Measurements from ENCODE around the gene PHLPP1.
"Not testable (repeated sequence)": the region's sequence is repeated elsewhere in the genome, so short reads cannot be mapped to it uniquely, and the experiment has no call there.

PHLPP1 gene

DNA sequence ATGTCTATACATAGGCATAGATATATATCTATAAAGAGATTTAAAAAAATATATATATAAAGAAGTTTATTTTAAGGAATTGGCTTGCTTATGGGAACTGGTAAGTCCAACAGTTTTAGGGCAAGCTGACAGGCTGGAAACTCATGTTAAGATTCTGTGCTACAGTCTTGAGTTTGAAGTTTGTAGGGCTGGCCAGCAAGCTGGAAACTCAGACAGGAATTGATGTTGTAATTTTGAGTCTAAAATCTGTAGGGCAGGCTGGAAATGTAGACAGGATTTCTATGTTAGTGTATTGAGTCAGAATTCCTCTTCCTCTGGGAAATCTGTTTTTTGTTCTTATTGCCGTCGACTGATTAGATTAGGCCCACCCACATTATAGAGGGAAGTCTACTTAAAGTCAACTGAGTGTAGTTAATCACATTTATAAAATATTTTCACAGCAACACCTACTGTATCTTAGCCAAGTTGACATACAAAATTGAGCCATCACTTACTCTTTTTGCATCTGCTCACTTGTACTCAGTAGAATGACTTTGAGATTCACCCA is 60.8 kb downstream of the PHLPP1 start:
- DNase-seq, result no peak

DNA sequence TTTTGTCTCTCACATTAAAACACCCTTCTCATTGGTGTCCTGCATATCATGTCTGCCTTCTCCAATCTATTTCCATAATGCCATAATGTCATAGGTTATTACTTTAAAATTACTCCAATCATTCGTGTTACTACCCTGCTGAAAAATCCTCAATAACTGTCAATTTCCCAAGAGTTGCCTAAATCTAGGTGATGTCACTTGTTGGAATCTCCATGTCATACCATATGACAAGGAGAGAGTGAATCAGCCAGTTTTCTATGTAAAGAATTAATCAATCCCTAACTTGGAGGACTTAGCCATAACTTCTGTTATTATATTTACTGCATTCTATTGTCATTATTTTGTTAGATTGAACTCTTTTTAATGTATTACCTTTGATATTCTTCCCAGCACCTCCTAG is 62.5 kb downstream of the PHLPP1 start:
- no peak for DNase-seq

DNA sequence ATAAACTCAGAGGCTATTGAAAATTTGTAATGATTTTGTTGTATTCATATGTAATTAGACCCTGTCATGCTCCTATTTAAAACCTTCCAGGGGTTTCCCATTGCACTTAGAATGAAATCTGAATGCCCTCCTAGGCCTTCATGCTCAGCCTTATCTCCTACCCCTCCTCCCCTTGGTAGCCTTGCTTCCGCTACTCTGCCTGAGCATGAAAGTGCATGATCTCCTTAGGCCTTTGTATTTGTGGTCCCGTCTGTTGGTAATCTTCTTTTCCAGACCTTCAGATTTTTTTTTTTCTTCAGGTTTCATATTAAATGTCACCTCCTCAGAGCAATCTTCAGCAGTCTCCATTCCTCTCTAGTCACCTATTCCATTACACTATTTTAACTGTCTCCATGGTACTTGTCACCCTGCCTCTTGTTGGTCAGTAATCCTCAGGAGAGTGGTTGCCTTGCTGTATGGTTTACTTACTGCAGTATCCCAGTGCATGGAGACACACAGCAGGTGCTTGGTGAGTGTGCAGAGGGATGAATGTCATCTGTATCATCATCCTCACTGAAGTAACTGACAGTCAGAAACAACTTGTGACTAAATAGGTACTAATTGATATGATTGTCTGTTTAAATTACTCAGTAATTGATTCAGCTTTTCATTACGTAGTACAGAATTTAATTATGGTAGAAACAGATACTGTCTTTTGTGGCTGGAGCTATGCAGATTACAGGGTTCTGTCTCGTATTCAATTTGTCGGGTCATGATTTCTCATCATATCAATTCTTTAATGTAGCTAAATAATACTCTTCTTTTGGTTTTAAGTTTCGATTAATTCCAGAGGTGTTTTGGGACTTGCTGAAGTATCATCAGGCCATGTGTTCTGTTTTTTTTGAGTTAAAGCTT is 63.9 kb downstream of the PHLPP1 start:
- peak; percentile 35 for DNase-seq

DNA sequence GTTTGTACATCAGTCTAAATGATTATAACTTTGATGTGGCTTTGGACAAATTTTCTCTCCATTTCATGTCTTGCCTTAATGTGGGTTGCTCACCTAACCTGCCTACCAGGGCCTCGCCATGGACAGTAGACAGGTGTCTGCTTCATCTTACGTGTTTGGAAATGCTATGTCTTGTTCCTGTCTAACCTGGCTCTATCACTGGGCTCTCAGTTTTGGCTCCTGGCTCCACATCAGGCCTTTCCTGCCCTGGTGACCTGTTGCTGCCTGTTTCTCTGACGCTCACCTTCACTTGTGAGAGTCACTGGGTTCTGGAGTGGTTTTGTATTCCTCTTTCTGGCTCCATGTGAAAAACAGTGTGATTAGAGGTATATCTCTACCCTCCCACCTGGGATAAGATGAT is 65.9 kb downstream of the PHLPP1 start:
- no peak for DNase-seq

DNA sequence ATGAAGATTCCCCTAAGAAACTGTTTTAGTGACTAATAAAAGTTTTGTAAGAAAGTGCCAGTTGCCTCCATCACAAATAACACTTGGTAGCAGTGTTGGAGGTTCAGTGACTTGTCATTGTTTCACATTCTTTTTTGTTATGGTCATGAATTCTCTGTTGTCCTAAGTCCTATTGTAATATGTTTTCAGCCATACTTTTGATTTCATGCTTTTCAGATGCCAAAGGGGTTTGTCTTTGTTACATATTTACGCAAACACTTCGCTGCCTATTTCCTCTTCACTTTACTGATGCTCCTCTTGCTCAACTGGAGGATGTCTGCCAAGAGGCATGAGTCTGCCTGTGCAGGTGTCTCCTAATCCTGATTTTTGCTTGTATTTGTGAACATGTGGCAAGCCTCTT is 66.6 kb downstream of the PHLPP1 start:
- no peak for DNase-seq

DNA sequence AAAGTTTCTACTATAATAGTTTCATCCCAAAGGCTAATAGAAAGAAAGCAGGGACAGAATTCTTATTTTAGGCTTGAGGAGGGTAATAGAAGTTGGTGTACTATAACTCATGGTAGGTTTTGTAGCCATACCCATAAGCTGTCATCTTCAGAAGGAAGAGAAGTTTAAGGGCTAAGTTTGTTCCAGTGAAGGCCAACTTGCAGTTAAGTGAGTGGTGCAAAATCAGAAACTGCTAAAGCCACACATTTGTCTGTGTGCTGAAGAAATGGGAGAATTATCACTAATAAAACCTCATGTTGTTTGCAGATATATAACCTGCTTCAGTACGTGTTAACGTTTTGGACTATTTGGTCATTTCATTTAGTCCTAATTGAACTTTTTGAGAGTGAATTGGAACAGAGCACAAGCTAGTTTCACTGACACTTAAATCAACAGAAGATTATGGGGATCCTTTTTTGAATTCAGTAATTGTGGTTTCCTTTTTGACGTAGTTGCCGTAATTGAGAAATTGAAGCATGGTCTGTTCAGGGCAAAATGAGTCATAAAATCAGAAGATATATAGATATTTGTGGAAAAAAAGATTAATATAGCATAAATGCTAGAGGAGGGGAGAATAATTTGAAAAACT is 69.1 kb downstream of the PHLPP1 start:
- no peak for DNase-seq

- DNase-seq, result no peak
Observed at GRCh38 chr18:62784966-62785413, 69.6 kb downstream of the PHLPP1 start.

DNA sequence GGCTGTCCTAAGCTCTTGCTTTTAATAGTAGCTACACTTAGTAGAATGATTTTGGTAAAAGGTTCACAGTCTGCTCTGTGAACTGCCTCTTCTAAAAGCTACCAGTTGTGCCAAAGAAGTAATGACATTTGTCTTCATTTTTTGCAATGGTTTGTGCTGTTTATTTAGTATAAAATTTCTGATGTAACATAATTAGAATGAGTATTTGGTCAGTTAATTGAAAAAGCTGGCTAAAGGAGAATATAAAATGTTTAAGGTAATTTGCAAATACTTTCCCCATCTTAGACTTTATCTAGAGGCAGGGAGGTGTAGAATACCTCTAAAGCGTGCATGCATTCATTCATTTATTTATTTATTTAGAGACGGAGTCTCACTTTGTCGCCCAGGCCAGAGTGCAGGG is 71.3 kb downstream of the PHLPP1 start:
- DNase-seq, result no peak

DNA sequence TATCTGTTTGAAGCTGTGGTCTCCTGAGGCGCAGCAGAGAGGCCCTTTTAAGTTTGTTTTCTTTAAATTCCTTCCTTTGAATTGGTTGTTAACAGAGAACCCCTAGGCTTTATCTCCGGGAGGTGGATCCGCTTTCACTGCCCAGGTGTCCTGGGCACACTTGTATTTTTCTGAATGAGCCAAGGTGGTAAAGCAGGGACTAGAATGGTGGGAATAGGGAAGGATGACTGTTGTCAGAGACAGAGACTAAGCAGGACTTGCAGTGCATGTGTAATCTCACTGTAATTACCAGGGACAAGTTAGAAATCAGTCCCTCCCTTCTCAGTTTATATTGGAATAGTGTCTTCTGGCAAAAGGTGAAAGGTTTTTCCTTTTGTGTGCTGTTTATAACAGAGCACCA is 72.8 kb downstream of the PHLPP1 start:
- DNase-seq, result no peak

- no peak for DNase-seq
Observed at GRCh38 chr18:62788876-62789275, 73.5 kb downstream of the PHLPP1 start.

DNA sequence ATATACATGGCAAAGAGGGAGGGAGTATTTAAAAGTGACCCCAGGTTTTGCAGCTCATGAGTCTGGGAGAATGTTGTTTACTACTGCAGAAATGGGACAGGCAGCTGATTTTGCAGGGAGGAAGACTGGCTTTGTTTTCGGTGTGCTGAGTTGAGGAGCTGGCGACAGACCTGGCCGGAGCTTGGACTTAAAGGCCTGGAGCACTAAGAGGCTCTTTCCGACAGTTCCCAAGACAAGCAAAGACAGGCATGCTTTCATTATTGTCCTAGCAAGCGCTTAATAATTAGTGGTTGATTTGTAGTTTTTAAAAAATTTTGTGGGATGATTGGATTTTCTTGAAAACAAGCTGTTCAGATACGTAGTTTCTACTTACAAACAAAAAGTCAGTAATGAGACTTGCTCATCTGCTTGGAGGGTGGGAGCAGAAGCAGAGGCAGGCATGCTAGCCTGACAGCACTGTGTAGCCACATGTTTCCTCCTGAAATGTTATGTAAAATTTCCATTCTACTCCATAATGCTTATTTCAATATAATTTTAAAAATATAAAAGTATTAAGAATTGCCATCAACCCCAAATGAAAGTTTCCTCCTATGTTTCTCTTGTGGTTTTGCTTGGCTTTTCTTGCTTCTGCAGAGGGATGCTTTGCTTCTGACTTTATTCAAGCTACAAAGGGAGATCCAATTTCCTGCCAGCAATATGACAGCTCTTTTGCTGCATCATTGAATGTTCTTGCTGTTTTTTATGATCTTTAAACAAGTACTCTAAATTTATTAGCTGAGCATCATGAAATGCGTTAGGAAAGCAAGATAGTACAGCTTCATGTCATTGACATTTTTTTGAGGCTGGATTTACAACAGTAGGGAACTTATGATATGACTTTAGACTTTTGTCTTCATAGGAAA is 75.8 kb downstream of the PHLPP1 start:
- DNase-seq, result no peak

- DNase-seq, result no peak
Observed at GRCh38 chr18:62792016-62792415, 76.7 kb downstream of the PHLPP1 start.

DNA sequence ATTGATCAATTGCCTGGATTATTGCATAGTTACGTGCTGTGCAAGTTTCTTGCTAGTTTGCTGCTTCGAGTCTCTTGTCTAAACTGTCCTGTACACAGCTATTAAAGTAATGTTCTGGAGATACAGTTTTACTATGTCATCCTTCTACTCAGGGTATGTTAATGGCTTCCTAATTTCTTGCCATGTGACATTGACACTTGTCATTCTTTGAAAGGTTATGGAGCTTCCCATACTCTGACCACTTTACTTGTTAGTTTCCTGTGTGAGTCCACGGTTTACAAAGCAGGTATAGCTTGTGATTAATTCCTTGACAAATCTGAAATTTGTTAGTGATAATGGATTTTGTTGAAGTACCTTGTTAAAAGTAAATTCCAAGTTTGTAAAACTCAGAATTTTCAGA is 80.5 kb downstream of the PHLPP1 start:
- no peak for DNase-seq

DNA sequence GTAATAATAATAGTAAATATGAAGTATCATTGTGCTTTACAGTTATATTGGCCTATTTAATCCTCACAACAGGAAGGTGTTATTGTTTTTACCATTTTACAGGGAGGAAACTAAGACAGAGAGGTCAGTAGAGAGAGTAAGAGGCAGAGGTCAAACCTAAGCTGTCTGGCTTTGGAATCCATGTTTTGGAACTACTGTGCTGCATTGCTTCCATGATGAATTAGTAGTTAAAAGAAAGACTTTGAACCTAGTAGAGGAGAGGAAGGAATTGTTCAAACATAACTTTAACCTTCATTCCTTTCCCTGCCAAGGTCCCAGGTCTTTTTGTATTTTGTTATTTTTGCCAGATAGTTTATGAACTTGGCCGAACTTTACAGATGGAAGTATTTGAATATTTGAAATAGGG is 80.9 kb downstream of the PHLPP1 start:
- no peak for DNase-seq

DNA sequence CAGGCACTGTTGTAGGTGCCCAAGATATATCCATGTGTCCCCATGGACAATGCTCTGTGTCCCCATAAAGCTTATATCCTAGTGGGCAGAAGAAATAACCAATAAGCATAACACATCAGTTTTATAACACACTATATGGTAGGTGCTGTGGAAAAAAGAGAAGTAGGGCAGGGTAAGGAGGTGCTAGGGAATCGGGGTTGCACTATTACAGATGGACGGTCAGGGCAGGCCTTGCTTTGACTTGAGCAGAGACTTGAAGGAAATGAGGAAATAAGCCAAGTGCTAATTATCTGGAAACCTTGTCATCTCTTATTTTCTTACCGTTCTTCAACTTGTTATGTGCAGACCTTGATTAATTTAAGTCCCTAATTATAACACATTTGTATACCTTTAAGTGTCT is 82.0 kb downstream of the PHLPP1 start:
- no peak for DNase-seq

DNA sequence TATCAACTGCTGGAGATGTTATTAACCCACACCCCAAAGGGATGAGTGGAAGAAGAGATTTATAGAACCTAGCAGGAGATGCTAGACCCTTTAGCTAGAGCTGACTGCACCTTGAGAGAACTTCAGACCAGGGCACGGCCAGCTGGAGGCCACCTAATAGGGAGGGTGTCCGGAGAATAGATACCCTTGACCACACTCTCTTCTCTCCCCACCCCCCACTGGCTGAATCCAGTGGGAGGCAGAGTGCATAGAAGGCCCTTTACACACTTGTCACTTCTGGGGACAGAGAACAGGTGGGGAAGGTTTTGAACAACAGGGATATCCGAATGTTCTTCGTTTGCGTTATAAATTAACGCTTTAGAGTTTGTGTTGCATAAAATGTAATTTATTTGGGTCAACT is 84.6 kb downstream of the PHLPP1 start:
- no peak for DNase-seq

GRCh38 chr18:62802523-62802922 is 87.2 kb downstream of the PHLPP1 start:
- DNase-seq, result no peak

DNA sequence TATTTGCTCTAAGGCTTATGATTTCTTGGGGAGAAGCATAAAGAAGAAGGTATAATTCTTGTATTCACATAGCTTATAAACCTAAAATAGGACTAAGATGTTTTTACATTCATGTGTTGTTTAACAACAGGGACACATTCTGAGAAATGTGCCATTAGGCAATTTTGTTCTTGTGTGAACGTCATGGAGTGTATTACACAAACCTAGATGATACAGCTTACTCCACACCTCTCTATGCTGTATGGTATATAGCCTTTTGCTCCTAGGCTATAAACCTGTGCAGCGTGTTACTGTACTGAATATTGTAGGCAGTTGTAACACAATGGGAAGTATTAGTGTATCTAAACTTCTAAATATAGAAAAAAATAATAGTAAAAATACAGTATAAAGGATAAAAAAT is 92.1 kb downstream of the PHLPP1 start:
- DNase-seq, result no peak

- no peak for DNase-seq
Observed at GRCh38 chr18:62808123-62808522, 92.8 kb downstream of the PHLPP1 start.

- not testable (repeated sequence) for DNase-seq
Observed at GRCh38 chr18:62809445-62809844, 94.1 kb downstream of the PHLPP1 start.

GRCh38 chr18:62809900-62810299 is 94.6 kb downstream of the PHLPP1 start:
- DNase-seq, result no peak

DNA sequence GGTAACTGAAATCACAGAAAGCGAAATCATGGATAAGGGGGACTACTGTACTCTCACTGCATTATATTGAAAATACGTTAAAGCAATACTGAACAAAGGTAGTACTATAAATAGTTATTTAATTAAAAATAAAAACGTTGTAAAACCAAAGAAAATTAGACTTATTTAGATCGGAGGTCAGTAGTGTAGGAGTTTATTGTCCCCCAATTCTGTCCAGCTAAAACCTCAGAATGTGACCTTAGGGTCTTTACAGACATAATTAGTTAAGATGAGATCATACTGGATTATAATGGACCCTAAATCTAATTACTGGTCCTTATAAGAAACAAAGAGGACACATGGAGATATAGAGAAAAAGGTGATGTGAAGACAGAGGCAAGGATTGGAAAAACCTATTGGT is 95.3 kb downstream of the PHLPP1 start:
- DNase-seq, result peak; percentile 75

DNA sequence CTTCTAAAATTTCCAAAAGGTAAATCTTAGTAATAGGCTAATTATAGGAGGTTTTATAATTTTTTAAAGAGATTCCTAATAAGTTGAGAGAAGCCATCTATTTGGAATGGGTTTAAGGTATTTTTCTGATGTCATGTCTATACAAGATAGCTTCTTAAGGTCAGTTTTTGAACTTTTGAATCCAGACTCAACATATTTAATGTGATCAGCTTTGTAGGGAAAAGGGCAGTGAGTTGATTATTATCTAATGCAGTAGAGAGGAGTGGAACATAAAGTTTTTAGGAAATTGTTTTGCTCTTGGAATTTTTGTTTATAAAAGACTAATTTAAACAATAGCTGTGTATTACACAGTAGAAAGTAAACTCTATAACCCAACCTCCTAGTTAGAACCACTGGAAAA is 96.3 kb downstream of the PHLPP1 start:
- DNase-seq, result no peak
